Measurements from ENCODE around the gene CHD9.

GRCh38 chr16:53198933-53199332 lies 144.1 kb downstream of the CHD9 start:
- TF ChIP-seq PATZ1 (CRISPR knock-in tag; IDR thresholded peaks at IDR 0.05; ENCODE audit: borderline replicate concordance) (no peak), ZNF8 (CRISPR knock-in tag; IDR thresholded peaks at IDR 0.05) (no peak), ISL1 (CRISPR knock-in tag; IDR thresholded peaks at IDR 0.05) (no peak), ARNTL (CRISPR knock-in tag; IDR thresholded peaks at IDR 0.05; ENCODE audit: borderline replicate concordance, low read depth) (no peak), ESRRG (CRISPR knock-in tag; IDR thresholded peaks at IDR 0.05) (no peak), ZC3H10 (CRISPR knock-in tag; IDR thresholded peaks at IDR 0.05) (no peak), CREB5 (CRISPR knock-in tag; IDR thresholded peaks at IDR 0.05; ENCODE audit: low read depth) (no peak), ZNF70 (CRISPR knock-in tag; IDR thresholded peaks at IDR 0.05) (no peak), BACH2 (CRISPR knock-in tag; IDR thresholded peaks at IDR 0.05; ENCODE audit: borderline replicate concordance) (no peak), CSDC2 (CRISPR knock-in tag; IDR thresholded peaks at IDR 0.05) (no peak), ZFP30 (CRISPR knock-in tag; IDR thresholded peaks at IDR 0.05) (no peak)

Data from SK-N-SH treated with all-trans-retinoic acid at 6 μM for 48 hours (cell line).